ENCODE data around the gene A2M. TPM values are rescaled to one million over a fixed set of nuclear protein-coding genes. Genes with fewer than 3 reads are reported as not detected.

Gene A2M
- total and polyA plus RNA-seq, 2 of the 8 experiments (the other 6 are each of a cell fraction or from before 2014, with no cell fraction given) = 0.15 TPM; not detected in 1

GRCh38 chr12:9024512-9024911, 91.2 kb downstream of the A2M start:
- Histone ChIP-seq H4K8ac (ENCODE audit: extremely low read depth, insufficient read depth, low read length) (no peak overlapping the region), H4K20me1 (replicated peaks in 1 of 2; ENCODE audit: control insufficient read depth in 1 of 2, insufficient read depth in 2 of 2, low read length in 2 of 2) (no peaks in the 10 kb centered on the region), H3K27me3 (replicated peaks in 1 of 4; ENCODE audit: control insufficient read depth in 3 of 4, extremely low read depth in 1 of 4, insufficient read depth in 3 of 4, low read length in 3 of 4) (no peaks in the 10 kb centered on the region), H3K4ac (replicated peaks; ENCODE audit: insufficient read length, low read depth, low read length) (no peak overlapping the region), H2BK20ac (ENCODE audit: low read length) (no peak overlapping the region), H3K23ac (ENCODE audit: insufficient read length) (no peak overlapping the region), H3K23me2 (ENCODE audit: low read depth, low read length) (no peaks in the 10 kb centered on the region), H3K56ac (replicated peaks; ENCODE audit: insufficient read length, low read depth, low read length) (no peak overlapping the region), H3K36me3 (ENCODE audit: control insufficient read depth in 2 of 4, insufficient read depth in 4 of 4, low read length in 3 of 4) (no peaks in the 10 kb centered on the region), H4K91ac (replicated peaks; ENCODE audit: insufficient read length, low read length) (no peak overlapping the region), H2BK5ac (ENCODE audit: low read depth, low read length) (no peak overlapping the region), H3K4me1 (replicated peaks in 1 of 4; ENCODE audit: control insufficient read depth in 3 of 4, insufficient read depth in 4 of 4, low read length in 3 of 4) (no peaks in the 10 kb centered on the region), H3K14ac (ENCODE audit: insufficient read length) (no peak overlapping the region), H3K27ac (ENCODE audit: low read depth, low read length) (no peak overlapping the region), H3K79me2 (ENCODE audit: control insufficient read depth in 1 of 2, insufficient read depth in 2 of 2, low read length in 2 of 2) (no peaks in the 10 kb centered on the region), H2AFZ (ENCODE audit: low read length) (no peak overlapping the region), H3K4me2 (ENCODE audit: insufficient read depth in 1 of 2, low read depth in 2 of 2, low read length in 2 of 2) (no peak overlapping the region), H3K9ac (replicated peaks in 1 of 4; ENCODE audit: extremely low read depth in 1 of 4, low read depth in 3 of 4, low read length in 3 of 4) (no peak overlapping the region), H3K4me3 (ENCODE audit: extremely low read depth in 1 of 4, insufficient read depth in 2 of 4, low read depth in 3 of 4, low read length in 4 of 4) (no peak overlapping the region), H4K5ac (ENCODE audit: insufficient read length, low read depth, low read length) (no peak overlapping the region), H3K18ac (ENCODE audit: extremely low read depth, low read length) (no peak overlapping the region), H2BK15ac (ENCODE audit: low read length) (no peak overlapping the region), H2AK5ac (ENCODE audit: low read depth, low read length) (no peak overlapping the region), H2BK120ac (replicated peaks; ENCODE audit: low read depth, low read length) (no peak overlapping the region), H3K79me1 (ENCODE audit: low read depth, low read length) (no peaks in the 10 kb centered on the region), H3K9me3 (ENCODE audit: insufficient read depth in 2 of 2, low read depth in 1 of 2, low read length in 1 of 2) (no peaks in the 10 kb centered on the region), H2BK12ac (ENCODE audit: low read depth, low read length) (no peak overlapping the region)
- CTCF ChIA-PET (ENCODE audit: partially characterized antibody) = interaction anchor here (0.7 kb wide), 1 partner anchor 358 kb away, joined by 3 read pairs; no protein-coding TSS in a partner anchor
- DNase-seq (ENCODE audit: low read depth in 1 of 2, low spot score in 2 of 2) (no peak), FAIRE-seq (no peak)
- WGBS, 2 experiments (ENCODE audit: extremely low coverage in 1 of 2, insufficient coverage in 1 of 2, insufficient read length in 1 of 2, insufficient replicate concordance in 2 of 2, low coverage in 1 of 2, low lambda C conversion rate in 2 of 2, missing lambda C conversion rate in 1 of 2) = 87% methylated on average over 2 of the region's 2 CpGs; no CpG with 5 or more reads in 1 of the 2 experiments
- POLR2A ChIA-PET (ENCODE audit: partially characterized antibody) = no interaction called here
- TF ChIP-seq EP300 (IDR thresholded peaks at IDR 0.05; ENCODE audit: borderline replicate concordance in 1 of 2, low read depth in 2 of 2, low read length in 2 of 2) (no peak), NRF1 (IDR thresholded peaks at IDR 0.05; ENCODE audit: low read depth, low read length) (no peak), BACH1 (IDR thresholded peaks at IDR 0.05; ENCODE audit: low read length) (no peak), ATF2 (IDR thresholded peaks at IDR 0.05; ENCODE audit: low read length) (no peak), CHD2 (IDR thresholded peaks at IDR 0.05; ENCODE audit: low read length) (no peak), CREB1 (IDR thresholded peaks at IDR 0.05) (no peak), CBX8 (IDR thresholded peaks at IDR 0.05; ENCODE audit: borderline replicate concordance, low read depth, low read length) (no peak), TCF12 (IDR thresholded peaks at IDR 0.05; ENCODE audit: low read depth, low read length) (no peak), RBBP5 (IDR thresholded peaks at IDR 0.05; ENCODE audit: borderline replicate concordance, low read depth, low read length) (no peak), SAP30 (IDR thresholded peaks at IDR 0.05; ENCODE audit: insufficient read depth, insufficient replicate concordance, low read length) (no peak), MAFK (IDR thresholded peaks at IDR 0.05; ENCODE audit: low read depth, low read length) (no peak), SP2 (IDR thresholded peaks at IDR 0.05; ENCODE audit: low read length) (no peak), JUN (IDR thresholded peaks at IDR 0.05; ENCODE audit: low read depth, low read length) (no peak)

Data from H1 (cell line).